Endothelial cell of umbilical vein (primary cell): Measurements from ENCODE around the gene CACNG8. TPM values are rescaled to one million over a fixed set of nuclear protein-coding genes. Genes with fewer than 3 reads are reported as not detected.

Experiments used
- BruUV-seq: library from RNA; stranded (reverse); fragments of 400-500 nt; replicated peaks from 2 replicates; lab custom pipeline; 2021; lab: Mats Ljungman, UMichigan
- CTCF ChIA-PET: fragments of 300-600, 350-600 bp; sonication (Branson Sonifier 250); formaldehyde crosslinking; loops from one replicate; lab custom pipeline; 2021; ENCODE audit warnings: antibody characterized with exemption, inconsistent platforms; lab: Charles Lee
- POLR2A ChIA-PET: fragments of 300-600, 350-600 bp; sonication (Branson Sonifier 250); formaldehyde crosslinking; loops from one replicate; lab custom pipeline; 2021; ENCODE audit warnings: antibody characterized with exemption, inconsistent platforms; lab: Charles Lee
- DNase-seq: peaks from one replicate; pipeline ENCODE4 v3.0.0-alpha.2; 2011; ENCODE audit warnings: low read depth, low spot score
- FAIRE-seq: peaks from 2 replicates; lab custom pipeline; 2011; peaks lifted over from hg19 to GRCh38; lab: Jason Lieb, UNC
- H2AFZ ChIP-seq: 2 replicates; pipeline ENCODE4 v1.6.0; 2012; ENCODE audit warnings: low read depth, low read length, control low read depth, inconsistent platforms
- H3K27ac ChIP-seq: 2 replicates; pipeline ENCODE4 v1.5.1; 2011; ENCODE audit warnings: low read depth, mild to moderate bottlenecking, control low read depth, low read length, moderate library complexity; ENCODE audit not compliant: insufficient read depth
- H3K27me3 ChIP-seq, 2 experiments: 2 replicates each; pipeline versions ENCODE4 v1.6.0 to v1.6.1; 2011; ENCODE audit warnings: low read length in 2 of 2, mixed read lengths in 1 of 2; ENCODE audit not compliant: control insufficient read depth in 2 of 2, insufficient read depth in 2 of 2
- H3K36me3 ChIP-seq, 2 experiments: 2 replicates in 1 of 2; 3 replicates in 1 of 2; pipeline ENCODE4 v1.5.1; 2011; ENCODE audit warnings: low read length in 2 of 2, mild to moderate bottlenecking in 1 of 2, moderate library complexity in 1 of 2; ENCODE audit not compliant: control insufficient read depth in 2 of 2, insufficient read depth in 2 of 2; ENCODE audit errors: extremely low read depth in 1 of 2
- H3K4me1 ChIP-seq: 3 replicates; pipeline ENCODE4 v1.5.1; 2011; ENCODE audit warnings: mild to moderate bottlenecking, low read length; ENCODE audit not compliant: control insufficient read depth, insufficient read depth; ENCODE audit errors: extremely low read depth
- H3K4me2 ChIP-seq: 2 replicates; pipeline ENCODE4 v1.6.1; 2011; ENCODE audit warnings: low read length, control low read depth, mixed read lengths; ENCODE audit not compliant: insufficient read depth
- H3K4me3 ChIP-seq, 3 experiments: fragments of 200-600 bp in 1 of 3; sonication (generic), shearing (Covaris generic) in 1 of 3; replicated peaks in 1 of 3; 2 replicates each; pipeline ENCODE4 v1.5.1; 2011 to 2016; ENCODE audit warnings: control low read depth in 3 of 3, low read length in 3 of 3, mild to moderate bottlenecking in 2 of 3, inconsistent platforms in 1 of 3, low read depth in 1 of 3, moderate library complexity in 1 of 3; ENCODE audit not compliant: insufficient read depth in 1 of 3
- H3K79me2 ChIP-seq: 2 replicates; pipeline ENCODE4 v1.6.0; 2012; ENCODE audit warnings: low read length, inconsistent platforms; ENCODE audit not compliant: control insufficient read depth, insufficient read depth
- H3K9ac ChIP-seq: replicated peaks from 2 replicates; pipeline ENCODE3; 2011; ENCODE audit warnings: low read length, control low read depth; ENCODE audit not compliant: insufficient read depth; ENCODE audit errors: extremely low read depth
- H3K9me1 ChIP-seq: replicated peaks from 3 replicates; pipeline ENCODE4 v1.6.0; 2011; ENCODE audit warnings: mild to moderate bottlenecking, low read length; ENCODE audit not compliant: control insufficient read depth, insufficient read depth; ENCODE audit errors: extremely low read depth
- H3K9me3 ChIP-seq: replicated peaks from 2 replicates; pipeline ENCODE4 v1.5.1; 2012; ENCODE audit warnings: low read length, inconsistent platforms; ENCODE audit not compliant: control insufficient read depth, insufficient read depth
- H4K20me1 ChIP-seq: replicated peaks from 2 replicates; pipeline ENCODE3; 2011; ENCODE audit warnings: mild to moderate bottlenecking, low read length; ENCODE audit not compliant: control insufficient read depth, insufficient read depth; ENCODE audit errors: extremely low read depth
- EZH2 ChIP-seq: IDR thresholded peaks from 2 replicates; pipeline ENCODE4 v1.6.1; 2012; ENCODE audit warnings: borderline replicate concordance, low read depth, mild to moderate bottlenecking, moderate library complexity, low read length, inconsistent platforms; ENCODE audit not compliant: severe bottlenecking
- FOS ChIP-seq: IDR thresholded peaks from 2 replicates; pipeline ENCODE4 v1.6.1; 2011; ENCODE audit warnings: mild to moderate bottlenecking, low read length, moderate library complexity, borderline replicate concordance; ENCODE audit not compliant: insufficient read depth
- GATA2 ChIP-seq: IDR thresholded peaks from 2 replicates; pipeline ENCODE4 v1.7.0; 2011; ENCODE audit warnings: low read depth, mild to moderate bottlenecking, moderate library complexity, mixed read lengths, low read length; ENCODE audit not compliant: insufficient read length, insufficient read depth
- JUN ChIP-seq: IDR thresholded peaks from 2 replicates; pipeline ENCODE4 v1.6.1; 2011; ENCODE audit warnings: borderline replicate concordance, low read depth; ENCODE audit not compliant: insufficient read length, insufficient read depth
- MAX ChIP-seq: IDR thresholded peaks from 2 replicates; pipeline ENCODE4 v1.6.1; 2011; ENCODE audit not compliant: insufficient read depth, insufficient read length
- MYC ChIP-seq: IDR thresholded peaks from one replicate; pipeline ENCODE4 v1.6.1; 2011; ENCODE audit warnings: mild to moderate bottlenecking, low read depth, low read length
- POLR2A ChIP-seq: IDR thresholded peaks from 2 replicates; pipeline ENCODE4 v1.6.1; 2012; ENCODE audit warnings: low read depth, mild to moderate bottlenecking, control low read depth, low read length
- POLR2AphosphoS5 ChIP-seq: IDR thresholded peaks from 2 replicates; pipeline ENCODE4 v1.6.1; 2012; ENCODE audit warnings: low read depth, mild to moderate bottlenecking, control low read depth, low read length, moderate library complexity; ENCODE audit not compliant: insufficient read depth
- dilution Hi-C: fragments of 300-500 bp; cut with MboI; formaldehyde crosslinking; loops from one replicate; pipeline ENCODE4 v1.15.0; 2019; ENCODE audit warnings: low sequenced_read_pairs; ENCODE audit not compliant: extremely low pct_ligation_motif_present
- intact Hi-C: fragments of 100-400 bp; cut with micrococcal nuclease; formaldehyde crosslinking; loops from one replicate; pipeline ENCODE4 v1.10.0; 2022
- polyA plus RNA-seq, 4 experiments: library from polyadenylated mRNA; depleted of rRNA in 3 of 4; stranded (reverse) in 3 of 4; unstranded in 1 of 4; fragments of >200 nt; gene quantifications; 2 replicates each; pipeline versions ENCODE4 v1.2.1 to v1.2.3, GENCODE V29; 2011 to 2012; ENCODE audit warnings: missing spikeins in 1 of 4
- total RNA-seq: library from RNA; stranded (reverse); gene quantifications from 2 replicates; pipeline ENCODE4 v1.2.3, GENCODE V29; 2021
- TF ChIP-seq, protein P1 (sequence below), 2 donors: IDR thresholded peaks; 1 replicate in 1 of 2; 2 replicates in 1 of 2; pipeline ENCODE4 v1.5.1; 2011; ENCODE audit warnings: low read length in 2 of 2, mild to moderate bottlenecking in 2 of 2, moderate library complexity in 2 of 2, control low read depth in 1 of 2, inconsistent platforms in 1 of 2, low read depth in 1 of 2; ENCODE audit not compliant: insufficient read depth in 1 of 2; ENCODE audit errors: extremely low read depth in 1 of 2

CACNG8 gene
- total and polyA plus RNA-seq, 2 donors (not counting 3 experiments of a cell fraction or from before 2014, with no cell fraction given) = 0.18 to 1.7 TPM

GRCh38 chr19:54024660-54025059 is 61.9 kb downstream of the CACNG8 start:
- Histone ChIP-seq H3K4me2 (no peak overlapping the region), H3K27ac (no peak overlapping the region), H3K9ac (no peak overlapping the region), H3K9me3 (no peaks in the 10 kb centered on the region), H4K20me1 (no peaks in the 10 kb centered on the region), H3K36me3 (no peaks in the 10 kb centered on the region), H3K4me1 (peaks cover 18% of the 10 kb centered on the region), H3K79me2 (no peaks in the 10 kb centered on the region), H3K9me1 (no peaks in the 10 kb centered on the region), H2AFZ (no peak overlapping the region), H3K27me3 (no peaks in the 10 kb centered on the region), H3K4me3 (no peak overlapping the region)
- CTCF ChIA-PET = interaction anchor here (1.0 to 9.2 kb wide), 24 partner anchors 15 to 232 kb away, joined by 3 to 216 read pairs (median 8); partner anchors contain the start of genes MYADM and PRKCG
- POLR2A ChIA-PET = interaction anchor here (0.6 kb wide), 1 partner anchor 36 kb away, joined by 4 read pairs; no protein-coding TSS in a partner anchor
- dilution Hi-C loops (no loop called here), intact Hi-C loops (loop anchor here (1.0 kb wide), 5 partner anchors 116 to 231 kb away; partner anchors contain the start of gene MYADM)
- TF ChIP-seq JUN = no peak
- TF ChIP-seq MAX = no peak
- no peak for TF ChIP-seq GATA2
- no peak for TF ChIP-seq MYC
- no peak for TF ChIP-seq EZH2
- no peak for TF ChIP-seq POLR2A
- TF ChIP-seq POLR2AphosphoS5 = no peak
- TF ChIP-seq, protein P1, sequence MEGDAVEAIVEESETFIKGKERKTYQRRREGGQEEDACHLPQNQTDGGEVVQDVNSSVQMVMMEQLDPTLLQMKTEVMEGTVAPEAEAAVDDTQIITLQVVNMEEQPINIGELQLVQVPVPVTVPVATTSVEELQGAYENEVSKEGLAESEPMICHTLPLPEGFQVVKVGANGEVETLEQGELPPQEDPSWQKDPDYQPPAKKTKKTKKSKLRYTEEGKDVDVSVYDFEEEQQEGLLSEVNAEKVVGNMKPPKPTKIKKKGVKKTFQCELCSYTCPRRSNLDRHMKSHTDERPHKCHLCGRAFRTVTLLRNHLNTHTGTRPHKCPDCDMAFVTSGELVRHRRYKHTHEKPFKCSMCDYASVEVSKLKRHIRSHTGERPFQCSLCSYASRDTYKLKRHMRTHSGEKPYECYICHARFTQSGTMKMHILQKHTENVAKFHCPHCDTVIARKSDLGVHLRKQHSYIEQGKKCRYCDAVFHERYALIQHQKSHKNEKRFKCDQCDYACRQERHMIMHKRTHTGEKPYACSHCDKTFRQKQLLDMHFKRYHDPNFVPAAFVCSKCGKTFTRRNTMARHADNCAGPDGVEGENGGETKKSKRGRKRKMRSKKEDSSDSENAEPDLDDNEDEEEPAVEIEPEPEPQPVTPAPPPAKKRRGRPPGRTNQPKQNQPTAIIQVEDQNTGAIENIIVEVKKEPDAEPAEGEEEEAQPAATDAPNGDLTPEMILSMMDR (IDR thresholded peaks at IDR 0.05; ENCODE audit: extremely low read depth in 1 of 2, insufficient read depth in 1 of 2, low read depth in 1 of 2, low read length in 2 of 2) = no peak
- no peak for TF ChIP-seq FOS
- no peak for DNase-seq
- BruUV-seq = no TSS peak
- FAIRE-seq = no peak
